Measurements from ENCODE around the gene TFAP2B.

Gene TFAP2B

GRCh38 chr6:50825375-50826036 is 6.8 kb downstream of the TFAP2B start:
- DNase-seq, result no peak

- no peak for DNase-seq
These were observed 7.5 kb downstream of the TFAP2B start for GRCh38 chr6:50826037-50826761.

DNA sequence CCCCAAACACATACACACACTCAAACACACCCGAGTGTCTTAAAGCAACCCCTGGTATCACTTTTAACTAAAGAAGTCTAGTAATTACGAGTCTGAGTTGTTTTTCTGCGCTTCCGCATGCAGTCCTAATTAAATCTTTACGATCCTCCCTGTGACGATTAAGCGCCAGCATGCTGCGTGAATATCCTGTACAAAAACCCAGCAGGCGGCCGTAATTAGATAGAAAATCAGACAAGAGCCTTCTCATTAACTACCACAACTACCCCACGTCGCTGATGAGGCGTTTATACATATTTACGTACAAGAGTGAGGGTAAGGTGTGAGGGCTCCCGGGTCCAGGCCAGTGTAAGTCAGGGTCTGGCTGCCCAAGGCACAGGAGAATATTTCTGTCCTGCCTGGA is 8.1 kb downstream of the TFAP2B start:
- no peak for DNase-seq

GRCh38 chr6:50829049-50829448 is 10.4 kb downstream of the TFAP2B start:
- no peak for DNase-seq

DNA sequence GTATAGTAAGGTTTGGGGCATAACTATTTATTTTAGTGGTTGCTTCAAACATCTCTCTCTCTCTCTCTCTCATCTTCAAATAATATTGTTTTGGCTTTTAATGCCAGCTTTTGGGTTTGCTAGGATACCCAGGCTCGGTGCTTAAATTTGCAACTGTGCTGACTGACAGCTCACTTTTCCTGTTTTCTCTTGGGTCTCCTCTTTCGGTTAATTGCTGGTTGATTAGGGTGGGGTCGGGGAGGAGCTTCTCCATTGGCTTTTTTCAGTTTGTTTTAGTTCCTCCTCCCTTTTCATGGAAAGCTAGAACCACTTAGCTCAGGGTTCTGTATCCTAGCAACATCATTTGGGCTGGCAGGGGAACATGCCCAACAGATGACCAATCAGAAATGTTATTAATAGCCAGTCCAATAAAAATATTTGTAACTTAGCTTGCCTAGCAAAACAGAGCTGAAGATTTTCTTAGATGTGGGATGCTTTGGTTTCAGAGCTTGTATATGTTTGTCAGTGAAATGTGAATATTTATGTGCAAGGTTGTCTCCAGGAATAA is 11.3 kb downstream of the TFAP2B start:
- no peak for DNase-seq

- no peak for DNase-seq
These were observed 12.5 kb downstream of the TFAP2B start for GRCh38 chr6:50831186-50831585.

GRCh38 chr6:50832912-50833311 is 14.2 kb downstream of the TFAP2B start:
- no peak for DNase-seq

DNA sequence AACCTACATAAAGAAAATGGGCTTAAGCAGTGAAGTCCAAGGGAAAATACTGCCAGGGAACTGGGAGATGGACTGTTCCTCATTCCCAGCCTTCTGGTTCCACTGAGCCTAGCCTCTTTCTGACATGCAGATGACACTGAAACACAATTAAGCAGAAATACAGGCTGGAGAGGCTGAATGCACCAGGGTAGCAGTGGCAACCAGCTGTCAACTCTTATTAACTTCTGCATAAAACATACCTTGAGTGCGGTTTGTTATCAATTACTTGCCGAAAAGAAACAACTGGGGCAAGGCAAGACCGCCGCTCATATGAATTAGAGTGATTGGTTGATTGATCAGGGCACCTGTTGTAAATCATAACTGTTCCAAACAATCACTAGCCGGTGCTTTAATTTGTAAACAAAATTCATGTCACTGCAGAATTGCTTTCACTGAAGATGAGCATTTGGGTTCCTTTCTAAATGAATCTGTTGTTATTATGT is 16.3 kb downstream of the TFAP2B start:
- no peak for DNase-seq

DNA sequence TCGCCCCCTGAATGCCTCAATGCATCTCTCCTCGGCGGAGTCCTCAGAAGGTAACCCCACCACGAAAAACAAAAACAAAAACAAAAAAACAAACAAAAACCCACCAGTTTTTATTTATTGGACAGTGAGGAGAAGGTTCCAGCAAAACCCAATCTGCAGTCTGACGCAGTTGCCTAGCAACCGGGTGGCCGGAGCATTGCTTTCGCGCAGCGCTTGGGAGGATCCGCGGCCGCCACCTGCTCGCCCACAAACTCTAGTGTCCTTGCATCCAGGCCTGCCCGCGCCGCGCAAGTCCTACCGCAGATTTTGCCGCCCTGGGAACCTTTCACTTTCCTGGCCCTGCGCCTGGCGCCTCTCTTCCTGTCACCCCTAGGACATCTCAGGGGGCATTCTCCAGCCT is 17.6 kb downstream of the TFAP2B start:
- no peak for DNase-seq

GRCh38 chr6:50837589-50838445 is 19.1 kb downstream of the TFAP2B start:
- no peak for DNase-seq

DNA sequence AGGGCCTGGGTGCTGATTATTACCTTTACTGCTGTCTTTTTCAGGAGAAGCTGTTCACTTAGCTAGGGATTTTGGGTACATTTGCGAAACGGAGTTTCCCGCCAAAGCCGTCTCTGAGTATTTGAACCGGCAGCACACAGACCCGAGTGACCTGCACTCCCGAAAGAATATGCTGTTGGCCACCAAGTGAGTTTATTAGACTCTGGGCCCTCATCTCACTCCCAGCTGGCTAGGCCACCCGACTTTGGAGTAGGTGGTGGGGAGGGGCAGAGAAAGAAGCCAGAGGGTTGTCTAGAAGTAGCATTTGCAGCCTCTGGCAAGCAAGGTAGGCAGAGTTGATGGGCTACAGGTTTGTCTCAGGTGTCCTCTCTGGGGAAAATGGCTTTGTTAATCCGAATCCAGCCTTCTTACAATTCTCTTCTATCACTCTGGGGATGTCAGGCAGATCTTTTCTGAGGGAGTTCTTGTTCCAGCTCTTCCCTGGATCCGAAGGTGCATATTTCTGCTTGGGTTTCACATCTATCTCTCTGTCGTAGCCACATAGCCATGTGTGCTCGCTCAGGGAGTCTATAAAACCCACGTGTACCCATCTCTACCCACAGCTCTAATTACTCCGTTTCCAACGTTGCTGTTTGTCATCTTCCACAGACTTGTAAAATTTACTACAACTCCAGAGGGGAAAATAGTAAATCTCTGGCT is 21.6 kb downstream of the TFAP2B start:
- no peak for DNase-seq

DNA sequence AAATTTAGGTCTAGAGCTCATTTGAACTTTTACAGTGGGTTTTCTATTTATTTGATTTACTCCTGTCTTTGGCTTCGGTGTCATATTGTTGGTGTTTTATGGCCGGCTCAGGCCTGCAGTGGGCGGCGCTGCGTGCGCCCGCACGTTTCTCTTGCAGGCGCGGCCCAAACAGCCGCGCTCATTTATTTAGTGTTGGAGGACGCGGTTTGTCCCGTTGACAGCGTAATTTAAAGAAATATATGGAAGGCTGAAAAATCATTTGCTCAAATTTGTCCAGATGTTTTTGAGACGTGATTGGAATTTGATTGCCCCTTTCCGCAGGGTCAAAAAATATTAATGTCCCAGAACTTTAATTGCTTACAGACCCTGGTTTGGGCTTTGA is 22.1 kb downstream of the TFAP2B start:
- no peak for DNase-seq

DNA sequence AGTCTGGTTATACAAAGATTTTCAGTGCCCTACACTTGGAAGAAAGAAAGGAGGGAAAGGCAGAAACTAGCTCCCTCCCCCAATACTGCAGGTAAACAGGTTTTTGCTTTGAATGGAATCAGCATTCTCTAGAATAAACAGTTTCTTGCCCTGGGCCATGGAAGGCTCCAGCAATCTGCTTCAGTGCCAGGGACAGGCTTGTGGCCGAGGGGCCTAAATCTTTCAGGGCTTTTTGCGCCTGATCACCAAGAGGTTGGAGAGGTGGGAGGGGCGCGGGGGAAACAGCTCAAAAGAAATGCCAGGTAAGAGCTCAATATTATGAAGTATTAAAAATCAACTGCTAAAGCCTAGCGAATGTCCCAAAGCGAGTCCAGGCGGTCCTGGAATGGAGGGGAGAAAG is 23.8 kb downstream of the TFAP2B start:
- DNase-seq, result no peak

DNA sequence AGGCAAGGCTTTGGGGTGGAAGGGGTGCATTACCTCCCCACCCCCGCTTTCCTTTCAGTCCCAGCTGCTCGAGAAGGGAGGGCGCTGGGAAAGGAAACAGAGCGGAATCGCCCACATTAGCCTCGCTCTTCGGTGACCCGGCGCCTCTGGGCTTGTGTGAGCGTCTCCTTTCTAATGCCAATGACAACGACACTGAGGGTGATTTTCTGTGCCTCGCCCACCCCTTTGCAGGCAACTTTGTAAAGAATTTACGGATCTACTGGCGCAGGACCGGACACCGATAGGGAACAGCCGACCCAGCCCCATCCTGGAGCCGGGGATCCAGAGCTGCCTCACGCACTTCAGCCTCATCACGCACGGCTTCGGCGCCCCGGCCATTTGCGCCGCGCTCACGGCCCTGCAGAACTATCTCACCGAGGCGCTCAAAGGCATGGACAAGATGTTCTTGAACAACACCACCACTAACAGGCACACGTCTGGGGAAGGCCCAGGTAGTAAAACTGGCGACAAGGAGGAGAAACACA is 24.3 kb downstream of the TFAP2B start:
- no peak for DNase-seq

- DNase-seq, result no peak
These were observed 25.2 kb downstream of the TFAP2B start for GRCh38 chr6:50843842-50844241.

GRCh38 chr6:50845499-50846143 is 26.9 kb downstream of the TFAP2B start:
- DNase-seq, result no peak

DNA sequence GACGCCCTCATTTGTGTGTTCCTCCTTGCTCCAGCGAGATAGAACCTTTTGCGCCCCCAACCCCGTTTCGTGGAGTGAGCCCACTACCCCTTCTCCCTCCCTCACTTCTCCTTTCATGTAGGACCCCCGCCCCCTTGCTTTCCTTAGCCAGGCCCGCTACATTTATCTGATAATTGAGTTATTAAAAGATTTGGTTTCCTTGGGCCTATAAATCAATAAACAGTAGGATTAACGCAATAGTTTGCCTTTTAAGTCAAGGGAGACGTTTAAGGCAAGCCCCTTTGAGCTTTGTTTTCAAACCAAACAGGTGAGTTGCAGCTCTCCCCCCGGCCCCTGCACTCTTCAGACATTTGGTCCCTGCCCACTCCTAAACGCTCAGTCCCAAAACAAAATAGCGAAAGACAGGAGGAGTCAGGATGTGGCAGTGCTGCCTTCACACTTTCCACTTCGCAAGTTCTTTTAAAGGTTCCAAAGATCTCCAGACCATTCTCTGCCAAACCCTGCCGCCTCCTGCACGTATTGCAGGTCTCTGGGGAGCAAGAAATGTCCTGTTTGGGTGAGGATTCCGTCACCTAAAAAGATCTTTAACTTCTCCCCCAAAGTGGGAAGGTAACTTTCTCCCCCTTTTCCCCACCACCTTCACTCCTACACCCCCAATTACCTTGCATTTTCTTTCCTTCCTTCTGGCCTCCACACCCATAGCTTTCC is 27.6 kb downstream of the TFAP2B start:
- DNase-seq, result no peak

DNA sequence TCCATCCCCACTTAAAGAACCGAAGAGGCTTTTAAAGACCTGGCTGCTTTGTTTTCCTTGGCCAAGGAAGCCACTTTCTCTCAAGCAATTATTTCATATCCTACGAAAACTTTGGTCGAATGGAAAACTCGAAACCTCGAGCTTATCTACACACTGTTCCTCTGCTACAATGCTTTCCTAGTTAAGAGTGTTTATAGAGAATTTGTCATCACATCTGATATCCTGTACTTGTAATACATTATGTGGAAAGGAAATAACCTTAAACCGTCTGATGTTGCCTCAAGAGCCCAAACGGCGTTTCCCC is 28.1 kb downstream of the TFAP2B start:
- DNase-seq, result no peak

- DNase-seq, result no peak
These were observed 29.4 kb downstream of the TFAP2B start for GRCh38 chr6:50847890-50848594.

DNA sequence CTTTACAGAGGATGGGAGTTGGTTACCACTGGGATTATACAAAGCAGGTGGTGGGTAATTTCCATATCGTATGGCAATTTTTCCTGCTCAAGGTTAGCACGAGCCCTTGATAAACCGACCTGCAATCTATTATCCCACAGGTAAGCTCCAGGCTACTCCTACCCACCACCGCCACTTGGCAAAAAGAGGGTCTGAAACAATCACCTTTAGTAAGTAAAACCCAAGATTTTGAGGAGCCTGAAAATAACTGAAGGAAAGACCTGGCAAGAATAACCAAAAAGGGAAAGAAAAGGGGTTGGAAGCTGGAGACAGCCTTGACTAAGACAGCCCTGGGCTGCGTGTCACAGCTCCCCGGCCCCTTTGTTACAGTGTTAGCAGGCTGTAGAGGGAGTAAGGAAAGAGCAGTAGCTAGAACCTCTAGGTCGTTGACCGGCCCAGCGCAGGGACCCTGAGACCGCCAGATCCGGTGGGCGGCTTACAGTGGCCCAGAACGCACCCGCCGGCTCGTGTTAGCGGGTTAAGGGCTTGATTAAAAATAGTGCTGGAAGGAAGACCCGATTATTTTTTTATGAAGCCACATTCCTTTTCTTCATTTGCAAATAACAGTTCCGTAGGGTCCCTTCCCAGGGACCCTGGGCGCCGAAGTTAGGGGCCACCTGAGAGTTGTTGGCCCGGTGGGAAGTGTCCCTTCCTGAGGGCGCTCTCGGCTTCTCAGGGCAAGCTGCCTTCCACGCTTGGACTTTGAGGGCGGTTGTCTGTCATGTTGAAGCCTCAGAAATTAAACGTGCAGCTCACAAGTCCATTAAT is 30.5 kb downstream of the TFAP2B start:
- no peak for DNase-seq

Measured in stimulated activated naive CD4-positive, alpha-beta T cell (primary cell).